GM19193 (cell line): ENCODE results near the gene TBC1D25.

ENCODE experiments used
- POLR2A ChIP-seq: IDR thresholded peaks from 4 replicates; pipeline ENCODE4 v1.6.1; 2011; ENCODE audit not compliant: insufficient read depth, insufficient read length; ENCODE audit errors: extremely low read depth

TBC1D25 gene

DNA sequence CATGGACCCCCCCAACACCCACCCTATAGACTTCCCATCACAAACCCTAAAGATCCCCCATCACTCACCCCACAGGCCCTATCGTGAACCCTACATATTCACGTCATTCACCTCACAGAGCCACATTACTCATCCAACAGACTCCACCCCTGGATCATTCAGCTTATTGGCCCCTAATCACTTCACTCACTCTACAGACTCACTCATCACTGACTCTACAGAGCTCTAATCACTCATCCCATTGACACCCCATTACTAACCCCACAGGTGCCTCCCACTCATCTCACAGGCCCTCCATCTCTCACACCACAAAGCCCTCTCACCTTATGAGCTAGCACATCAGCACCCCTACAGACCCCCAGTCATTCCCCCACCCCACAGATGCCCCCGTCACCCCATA, 6.3 kb upstream of the TBC1D25 start:
- TF ChIP-seq POLR2A, result no peak

DNA sequence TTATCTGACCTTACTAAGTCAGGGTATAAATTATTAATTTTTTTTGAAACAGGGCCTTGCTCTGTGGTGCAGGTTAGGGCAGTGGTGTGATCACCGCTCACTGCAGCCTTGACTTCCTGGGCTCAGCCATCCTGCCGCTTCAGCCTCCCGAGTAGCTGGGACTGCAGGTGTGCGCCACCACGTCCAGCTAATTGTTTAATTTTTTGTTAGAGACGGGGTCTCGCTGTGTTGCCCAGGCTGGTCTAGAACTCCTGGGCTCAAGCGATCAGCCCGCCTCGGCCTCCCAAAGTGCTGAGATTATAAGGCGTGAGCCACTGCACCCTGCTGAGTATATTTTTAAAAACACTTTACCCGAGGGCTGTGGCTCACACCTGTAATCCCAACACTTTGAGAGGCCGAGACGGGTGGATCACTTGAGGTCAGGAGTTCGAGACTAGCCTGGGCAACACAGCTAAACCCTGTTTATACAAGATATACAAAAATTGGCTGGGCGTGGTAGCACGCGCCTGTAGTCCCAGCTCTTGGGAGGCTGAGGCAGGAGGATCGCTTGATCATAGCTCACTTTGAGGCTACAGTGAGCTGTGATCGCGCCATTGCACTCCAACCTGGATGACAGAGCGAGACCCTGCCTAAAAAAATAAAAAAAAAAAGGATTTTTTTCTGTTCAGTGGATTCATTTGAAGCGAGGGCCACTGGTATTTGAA, 721 bp upstream of the TBC1D25 start:
- no peak for TF ChIP-seq POLR2A

DNA sequence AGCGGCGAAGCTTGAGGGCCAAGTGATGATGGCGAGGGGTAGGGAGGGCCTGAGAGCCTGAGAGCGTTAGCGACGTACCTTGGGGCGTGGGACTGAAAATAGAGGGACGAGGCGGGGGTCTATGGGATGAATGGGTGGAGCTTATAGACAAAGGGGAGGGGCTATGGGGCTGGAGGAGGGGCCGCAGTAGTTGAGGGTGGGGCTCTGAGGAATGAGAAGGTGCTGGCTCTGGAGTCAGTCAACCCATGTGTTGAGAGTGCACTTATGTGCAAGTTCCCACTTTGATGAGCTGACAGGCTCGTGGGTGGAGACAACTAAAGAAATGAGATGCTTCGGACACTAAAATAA, 488 bp downstream of the TBC1D25 start:
- peak; percentile 5 for TF ChIP-seq POLR2A

DNA sequence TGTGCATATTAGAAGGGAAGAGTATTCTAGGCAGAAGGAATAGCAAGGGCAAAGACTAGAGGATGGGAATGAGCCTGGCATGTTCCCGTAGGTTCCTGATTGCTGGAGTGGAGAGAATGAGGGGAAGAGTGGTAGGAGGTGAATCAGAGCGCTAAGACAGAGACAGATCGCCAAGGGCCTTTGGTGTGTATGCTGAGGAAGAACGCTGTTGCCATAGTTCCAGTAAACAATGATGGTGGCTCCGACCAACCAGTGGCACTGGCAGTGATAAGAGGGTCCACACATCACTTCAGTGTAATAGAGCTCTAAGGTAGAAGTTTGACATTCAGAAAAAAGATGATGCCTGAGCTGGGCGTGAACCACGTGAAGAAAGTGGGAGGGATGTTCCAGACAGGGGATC, 966 bp downstream of the TBC1D25 start:
- TF ChIP-seq POLR2A, result no peak

DNA sequence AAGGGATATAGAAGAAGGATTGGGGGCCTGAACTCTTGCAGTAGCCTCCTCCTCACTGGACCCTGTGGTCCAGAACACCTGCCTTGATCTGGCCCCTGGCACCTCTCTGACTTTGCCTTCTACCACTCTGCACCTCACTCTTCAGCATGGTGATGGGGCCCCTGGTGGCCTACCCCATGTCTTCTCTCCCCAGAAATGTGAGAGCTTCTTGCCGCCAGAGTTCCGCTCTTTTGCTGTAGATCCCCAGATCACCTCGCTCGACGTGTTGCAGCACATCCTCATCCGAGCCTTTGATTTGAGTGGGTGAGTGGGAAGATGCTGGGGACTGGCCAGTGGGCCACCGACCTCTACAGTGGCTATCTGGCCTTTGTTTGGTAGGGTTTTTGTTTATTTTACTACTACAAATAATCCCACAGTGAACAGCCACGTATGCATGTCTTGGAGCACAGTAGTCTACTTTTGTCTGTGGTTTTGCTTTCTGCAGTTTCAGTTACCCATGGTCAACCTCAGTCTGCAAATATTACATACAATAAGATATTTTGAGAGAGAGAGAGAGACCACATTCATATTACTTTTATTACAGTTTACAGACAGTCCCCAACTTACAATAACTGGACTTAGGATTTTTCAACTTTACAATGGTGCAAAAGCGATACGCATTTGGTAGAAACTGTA, 1.8 kb downstream of the TBC1D25 start:
- no peak for TF ChIP-seq POLR2A

DNA sequence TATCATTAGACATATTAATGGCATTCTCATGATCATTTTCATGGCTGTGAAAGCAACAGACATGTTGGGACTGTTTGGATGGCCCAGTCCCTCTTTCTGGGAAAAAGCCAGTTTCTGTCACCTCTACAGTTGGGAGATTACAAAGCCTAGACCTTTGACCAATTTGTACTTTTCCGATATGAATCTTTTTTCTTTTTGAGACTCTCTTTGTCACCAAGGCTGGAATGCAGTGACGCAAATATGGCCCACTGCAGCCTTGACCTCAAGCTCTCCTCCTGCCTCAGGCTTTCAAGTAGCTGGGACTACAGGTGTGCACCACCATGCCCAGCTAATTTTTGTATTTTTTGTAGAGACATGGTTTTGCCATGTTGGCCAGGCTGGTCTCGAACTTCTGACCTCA, 9.4 kb downstream of the TBC1D25 start:
- no peak for TF ChIP-seq POLR2A

DNA sequence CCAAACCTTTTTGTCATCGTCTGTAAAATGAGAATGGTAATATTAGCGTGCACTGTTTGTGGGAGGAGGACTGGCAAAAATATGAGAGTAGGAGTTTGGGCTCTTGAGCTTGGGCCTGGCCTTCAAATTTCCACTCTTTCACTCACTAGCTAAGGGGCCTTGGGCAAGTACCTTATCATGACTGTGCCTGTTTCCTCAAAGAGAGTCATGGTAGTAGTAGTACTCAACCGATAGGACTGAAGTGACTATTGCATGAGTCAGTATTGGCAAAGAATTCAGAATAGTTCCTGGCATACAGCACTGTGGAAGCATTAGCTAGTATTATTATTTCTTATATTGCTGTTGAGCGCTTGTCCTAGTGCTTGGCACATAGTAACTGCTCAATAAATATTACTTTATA, 18.8 kb downstream of the TBC1D25 start:
- no peak for TF ChIP-seq POLR2A

DNA sequence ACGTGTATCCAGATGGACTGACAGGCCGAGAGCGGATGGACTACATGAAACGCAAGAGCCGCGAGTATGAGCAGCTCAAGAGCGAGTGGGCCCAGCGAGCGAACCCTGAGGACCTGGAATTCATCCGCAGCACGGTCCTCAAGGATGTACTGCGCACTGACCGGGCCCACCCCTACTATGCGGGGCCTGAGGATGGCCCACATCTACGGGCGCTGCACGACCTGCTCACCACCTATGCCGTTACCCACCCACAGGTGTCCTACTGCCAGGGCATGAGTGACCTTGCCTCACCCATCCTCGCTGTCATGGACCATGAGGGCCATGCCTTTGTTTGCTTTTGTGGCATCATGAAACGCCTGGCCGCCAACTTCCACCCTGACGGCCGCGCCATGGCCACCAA, 20.1 kb downstream of the TBC1D25 start:
- no peak for TF ChIP-seq POLR2A

DNA sequence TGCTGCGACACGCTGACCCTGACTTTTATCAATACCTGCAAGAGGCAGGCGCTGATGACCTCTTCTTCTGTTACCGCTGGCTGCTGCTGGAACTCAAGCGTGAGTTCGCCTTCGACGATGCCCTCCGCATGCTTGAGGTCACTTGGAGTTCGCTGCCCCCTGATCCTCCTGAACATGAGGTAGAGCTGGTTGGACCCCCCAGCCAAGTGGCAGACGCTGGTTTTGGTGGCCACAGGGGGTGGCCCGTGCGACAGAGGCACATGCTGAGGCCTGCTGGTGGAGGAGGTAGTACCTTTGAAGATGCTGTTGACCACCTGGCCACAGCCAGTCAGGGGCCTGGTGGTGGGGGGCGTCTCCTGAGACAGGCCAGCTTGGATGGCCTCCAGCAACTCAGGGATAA, 20.5 kb downstream of the TBC1D25 start:
- no peak for TF ChIP-seq POLR2A

DNA sequence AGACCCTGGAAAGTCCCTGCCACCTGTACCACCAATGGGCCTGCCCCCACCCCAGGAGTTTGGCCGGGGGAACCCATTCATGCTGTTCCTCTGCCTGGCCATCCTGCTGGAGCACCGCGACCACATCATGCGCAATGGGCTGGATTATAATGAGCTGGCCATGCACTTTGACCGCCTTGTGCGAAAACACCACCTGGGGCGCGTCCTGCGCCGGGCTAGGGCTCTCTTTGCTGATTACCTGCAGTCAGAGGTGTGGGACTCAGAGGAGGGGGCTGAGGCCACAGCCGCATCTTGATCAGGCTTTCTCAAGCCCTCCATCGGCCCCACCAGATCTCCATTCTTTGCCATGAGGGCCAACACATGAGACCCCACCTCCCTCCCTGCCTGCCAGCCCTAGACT, 21.2 kb downstream of the TBC1D25 start:
- no peak for TF ChIP-seq POLR2A

DNA sequence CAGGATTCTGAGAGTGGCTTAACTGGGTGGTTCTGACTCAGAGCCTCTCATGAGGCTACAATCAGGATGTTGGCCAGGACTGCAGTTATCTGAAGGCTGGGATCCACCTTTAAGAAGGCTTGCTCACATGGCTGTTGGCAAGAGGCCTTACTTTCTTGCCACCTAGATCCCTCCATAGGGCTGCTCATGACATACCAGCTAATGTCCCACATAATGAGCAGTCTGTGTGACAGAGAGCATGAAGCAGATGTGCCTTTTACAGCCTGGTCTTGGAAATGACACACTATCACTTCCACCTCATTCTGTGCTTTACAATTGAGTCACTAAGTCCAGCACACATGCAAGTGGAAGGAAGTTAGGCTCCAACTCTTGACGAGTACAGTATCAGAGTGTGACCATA, 30.4 kb downstream of the TBC1D25 start:
- TF ChIP-seq POLR2A, result no peak

DNA sequence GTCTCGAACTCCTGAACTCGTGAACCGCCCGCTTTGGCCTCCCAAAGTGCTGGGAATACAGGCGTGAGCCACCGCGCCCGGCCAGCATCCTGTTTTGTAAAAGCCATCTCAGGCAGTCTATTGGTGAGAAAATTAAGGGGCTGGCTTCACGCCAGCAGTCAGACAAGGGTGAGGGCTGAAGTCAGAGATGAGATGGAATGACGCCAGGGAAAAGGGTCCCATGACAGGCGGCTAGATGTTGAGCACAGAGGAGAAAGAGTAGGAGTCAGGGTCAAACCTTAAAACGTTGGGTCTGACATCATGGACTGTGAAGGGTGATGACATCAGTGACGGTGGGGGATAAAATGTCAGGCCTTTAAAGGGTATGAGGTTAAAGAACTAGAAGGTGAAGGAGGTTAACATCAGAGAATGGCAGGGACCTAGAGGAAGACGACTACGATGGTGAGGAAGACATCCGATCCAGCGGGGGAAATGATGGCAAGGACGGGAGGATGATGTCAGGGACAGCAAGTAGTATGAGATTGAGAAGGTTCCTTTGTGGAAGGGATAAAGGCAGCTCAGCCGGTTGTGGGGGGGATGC, 34.3 kb downstream of the TBC1D25 start:
- TF ChIP-seq POLR2A, result no peak

DNA sequence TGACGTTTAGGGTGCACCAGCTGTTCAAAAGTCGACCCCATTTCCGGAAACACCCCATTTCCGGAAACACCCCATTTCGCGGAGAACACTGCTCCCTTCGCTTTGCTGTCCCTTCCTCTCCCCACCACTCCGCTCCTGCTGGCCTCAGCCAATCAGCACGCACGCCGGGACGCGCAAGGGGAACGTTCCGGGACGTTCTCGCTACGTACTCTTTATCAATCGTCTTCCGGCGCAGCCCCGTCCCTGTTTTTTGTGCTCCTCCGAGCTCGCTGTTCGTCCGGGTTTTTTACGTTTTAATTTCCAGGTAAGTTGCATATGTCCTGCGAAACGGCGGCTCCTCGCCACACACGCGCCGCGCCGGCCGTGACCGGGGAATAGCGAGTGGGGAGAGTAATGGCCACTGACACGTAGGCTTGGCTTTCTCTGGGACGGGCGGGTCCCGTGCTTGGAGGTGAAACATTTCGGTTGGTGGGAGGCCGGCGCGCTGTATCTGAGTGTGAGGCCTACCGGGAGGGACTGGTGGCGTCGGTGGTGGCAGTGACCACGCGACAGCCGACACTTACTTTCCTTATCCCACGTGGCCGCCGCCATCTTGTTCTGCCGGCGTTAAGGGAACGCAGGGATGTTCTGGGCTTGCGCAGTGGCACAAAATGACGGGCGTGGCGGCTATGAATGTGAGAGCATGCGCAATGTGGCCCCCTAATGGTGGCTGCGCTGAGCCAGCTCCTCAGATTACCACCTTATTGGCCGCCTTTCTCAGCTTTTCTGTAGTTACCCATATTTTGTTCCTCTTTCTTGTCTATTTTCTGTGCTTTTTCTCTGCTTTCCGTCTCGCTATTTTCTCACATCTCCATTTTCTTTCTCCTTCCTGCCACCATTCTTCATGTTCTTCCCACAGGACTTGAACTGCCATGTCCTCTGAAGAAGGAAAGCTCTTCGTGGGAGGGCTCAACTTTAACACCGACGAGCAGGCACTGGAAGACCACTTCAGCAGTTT, 35.1 kb downstream of the TBC1D25 start, which contains the start of gene RBM3:
RBM3 (plus strand) TSS at position 215 of the 997 bp plus-strand sequence; CDS start at position 912, 697 bp downstream.
- TF ChIP-seq POLR2A, result peak; percentile 92

DNA sequence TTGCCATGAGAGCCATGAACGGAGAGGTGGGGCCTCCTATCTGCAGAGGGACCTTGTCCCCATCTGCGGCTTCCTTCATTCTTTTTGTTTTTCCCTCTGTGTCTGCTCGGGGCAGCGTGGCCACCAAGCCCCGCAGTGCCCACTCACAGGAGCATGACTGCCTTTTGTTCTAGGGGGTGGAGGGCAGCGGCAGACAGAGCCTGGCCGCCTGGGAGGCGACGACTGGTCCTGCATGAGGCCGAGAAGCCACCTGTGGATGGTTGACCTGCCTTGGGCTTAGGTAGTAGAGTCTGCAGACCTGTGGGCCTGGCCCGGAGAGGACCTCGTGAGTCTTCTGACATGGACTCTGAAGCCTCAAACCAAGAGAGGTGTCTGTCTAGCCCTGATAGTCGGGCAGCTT, 36.1 kb downstream of the TBC1D25 start:
- TF ChIP-seq POLR2A, result no peak

DNA sequence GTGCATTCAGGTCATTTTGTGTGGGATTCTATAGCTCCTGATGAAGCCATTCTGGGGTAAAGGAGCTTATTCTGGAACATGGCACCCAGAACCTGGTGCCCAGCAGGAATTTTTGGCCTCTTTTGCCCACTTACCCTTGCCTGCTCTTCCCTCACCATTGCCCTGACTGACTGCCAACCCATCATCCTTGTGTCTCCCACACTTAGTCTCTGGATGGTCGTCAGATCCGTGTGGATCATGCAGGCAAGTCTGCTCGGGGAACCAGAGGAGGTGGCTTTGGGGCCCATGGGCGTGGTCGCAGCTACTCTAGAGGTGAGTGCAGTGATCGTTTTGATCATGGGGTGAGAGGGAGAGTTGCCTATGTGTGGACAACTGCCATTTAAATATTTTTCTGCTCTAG, 36.6 kb downstream of the TBC1D25 start:
- TF ChIP-seq POLR2A, result no peak
